Thymus (tissue), 11 donors: ENCODE data around the gene POLD4. TPM values are rescaled to one million over a fixed set of nuclear protein-coding genes. Genes with fewer than 3 reads are reported as not detected.
A peak's percentile ranks its signal among the peaks of the same experiment; 100 is the strongest.

ENCODE experiments used
- DNase-seq, 9 donors: peaks; one replicate each; pipeline ENCODE4 v3.0.0-alpha.2; 2013; ENCODE audit warnings: low spot score in 9 of 9, low read depth in 6 of 9, missing footprints in 1 of 9
- H3K27ac ChIP-seq, 2 donors: one replicate each; pipeline ENCODE4 v1.5.1; 2013; ENCODE audit warnings: control low read depth in 1 of 2, low read depth in 1 of 2, low read length in 1 of 2, mild to moderate bottlenecking in 1 of 2, moderate library complexity in 1 of 2
- H3K27me3 ChIP-seq, 2 donors: one replicate each; pipeline ENCODE4 v1.5.1; 2013; ENCODE audit warnings: low read length in 1 of 2; ENCODE audit not compliant: control insufficient read depth in 2 of 2, insufficient read depth in 1 of 2
- H3K36me3 ChIP-seq, 2 donors: one replicate each; pipeline ENCODE4 v1.5.1; 2013; ENCODE audit warnings: low read length in 1 of 2, mild to moderate bottlenecking in 1 of 2, moderate library complexity in 1 of 2; ENCODE audit not compliant: control insufficient read depth in 2 of 2, insufficient read depth in 2 of 2
- H3K4me1 ChIP-seq, 2 donors: one replicate each; pipeline ENCODE4 v1.5.1; 2013; ENCODE audit warnings: low read length in 2 of 2; ENCODE audit not compliant: control insufficient read depth in 2 of 2, insufficient read depth in 2 of 2
- H3K4me3 ChIP-seq, 2 donors: one replicate each; pipeline ENCODE4 v1.5.1; 2013; ENCODE audit warnings: low read length in 2 of 2, control low read depth in 1 of 2, mild to moderate bottlenecking in 1 of 2
- H3K9me3 ChIP-seq, 2 donors: one replicate each; pipeline ENCODE4 v1.5.1; 2013; ENCODE audit warnings: low read length in 1 of 2, mild to moderate bottlenecking in 1 of 2; ENCODE audit not compliant: control insufficient read depth in 2 of 2, insufficient read depth in 1 of 2
- WGBS: extraction: QIAGEN DNeasy Blood & Tissue Kit; methylation state at CpG from one replicate; pipeline ENCODE4 v1.1.7; 2013; 5-methylcytosine and 5-hydroxymethylcytosine counted together
- polyA plus RNA-seq: library from polyadenylated mRNA; stranded (reverse); fragments of 200-250 nt; gene quantifications from one replicate; pipeline ENCODE4 v1.2.3, GENCODE V29; 2013
- total RNA-seq: library from RNA; stranded (reverse); fragments of 120-200 nt; gene quantifications from one replicate; pipeline ENCODE4 v1.2.4, GENCODE V29; 2013
- donor health status: healthy.

Gene POLD4
- total and polyA plus RNA-seq, 2 donors: 70.0 to 143 TPM

DNA sequence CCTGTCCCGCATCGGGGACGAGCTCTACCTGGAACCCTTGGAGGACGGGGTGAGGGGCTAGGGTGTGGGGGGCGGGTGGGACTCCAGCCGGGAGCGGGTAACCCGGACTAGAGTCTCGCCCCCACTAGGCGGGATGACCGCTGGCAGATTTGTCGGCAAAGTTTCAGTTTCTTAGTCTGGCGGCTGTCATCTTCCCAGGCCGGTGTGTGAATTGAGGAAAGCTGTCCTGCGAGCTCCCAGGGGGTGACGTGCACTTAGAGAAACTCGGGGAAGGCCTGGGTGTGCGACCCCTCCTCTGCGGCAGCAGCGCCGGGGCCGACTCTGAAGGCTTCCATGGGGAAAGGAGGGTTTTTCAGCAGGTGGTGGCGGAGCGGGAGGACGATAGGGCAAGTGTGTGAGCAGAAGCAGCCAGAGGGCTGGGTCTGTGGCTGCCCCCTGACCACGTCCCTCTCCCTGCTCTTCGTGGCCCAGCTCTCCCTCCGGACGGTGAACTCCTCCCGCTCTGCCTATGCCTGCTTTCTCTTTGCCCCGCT, 38.9 kb upstream of the POLD4 start:
- 18% methylated on average over 31 of the region's 31 CpGs for WGBS
- H3K27me3 ChIP-seq: no peaks in the 10 kb centered on the region
- DNase-seq: no peak
- H3K27ac ChIP-seq: peak overlapping the region in 1 of 2 donors; percentile 25
- no peaks in the 10 kb centered on the region for H3K9me3 ChIP-seq
- peaks cover 11 to 42% of the 10 kb centered on the region in 2 donors for H3K4me1 ChIP-seq
- H3K36me3 ChIP-seq: peaks cover 33 to 36% of the 10 kb centered on the region in 2 donors
- H3K4me3 ChIP-seq: peak overlapping the region; percentile 83 to 89

DNA sequence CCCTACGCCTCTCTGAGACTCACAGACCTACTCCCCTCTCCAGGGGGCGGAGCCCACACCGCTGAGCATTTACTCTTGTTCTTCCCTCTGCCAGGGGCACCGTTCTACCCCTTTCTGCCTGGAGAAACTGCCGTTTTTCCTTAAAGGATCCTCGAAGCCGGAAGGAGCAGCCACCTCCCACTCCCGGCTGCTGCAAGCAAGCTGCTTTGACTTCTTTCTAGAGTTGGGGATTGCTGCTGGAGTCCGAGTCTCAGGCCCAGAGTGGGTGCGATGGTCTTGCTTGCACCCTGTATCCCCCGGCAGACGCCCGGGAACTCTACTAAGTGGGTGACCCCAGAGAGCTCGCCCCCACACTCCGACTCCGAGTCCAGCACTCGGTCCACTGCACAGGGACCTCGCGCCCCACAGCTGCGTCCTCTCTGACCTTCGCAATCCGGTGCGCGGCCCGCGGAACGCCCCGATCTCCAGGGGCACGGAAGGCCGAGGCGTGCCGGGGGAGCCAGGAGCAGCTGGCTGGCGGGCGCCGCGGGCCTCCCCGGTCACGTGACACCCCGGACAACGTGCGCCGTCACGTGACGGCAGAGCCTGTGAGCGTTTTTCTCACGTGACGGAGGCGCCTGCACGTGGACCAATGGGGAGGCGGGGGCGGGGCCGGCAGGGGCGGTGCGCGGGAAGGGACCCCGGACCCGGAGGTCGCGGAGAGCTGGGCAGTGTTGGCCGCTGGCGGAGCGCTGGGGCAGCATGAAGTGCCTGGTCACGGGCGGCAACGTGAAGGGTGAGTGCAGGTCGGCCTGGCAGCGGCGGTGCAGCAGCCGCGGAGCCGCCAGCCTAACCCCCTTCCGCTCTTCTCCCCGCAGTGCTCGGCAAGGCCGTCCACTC, 38.2 kb upstream of the POLD4 start, which contains the start of gene RAD9A:
RAD9A (plus strand) TSS at position 683 of the 879 bp plus-strand sequence; CDS start at position 742, 59 bp downstream.
- WGBS: under 1% methylated on average over 75 of the region's 75 CpGs
- Histone ChIP-seq H3K36me3 (peaks cover 26 to 29% of the 10 kb centered on the region in 2 donors), H3K4me1 (peaks cover 11 to 40% of the 10 kb centered on the region in 2 donors), H3K9me3 (no peaks in the 10 kb centered on the region), H3K4me3 (peak within 1 kb of the TSS; percentile 83 to 89), H3K27ac (peak within 1 kb of the TSS; percentile 81 to 84), H3K27me3 (peaks cover 0 to 5% of the 10 kb centered on the region in 2 donors)
- peak in 8 of 9 donors; percentile 88 to 97 (median 92) for DNase-seq

DNA sequence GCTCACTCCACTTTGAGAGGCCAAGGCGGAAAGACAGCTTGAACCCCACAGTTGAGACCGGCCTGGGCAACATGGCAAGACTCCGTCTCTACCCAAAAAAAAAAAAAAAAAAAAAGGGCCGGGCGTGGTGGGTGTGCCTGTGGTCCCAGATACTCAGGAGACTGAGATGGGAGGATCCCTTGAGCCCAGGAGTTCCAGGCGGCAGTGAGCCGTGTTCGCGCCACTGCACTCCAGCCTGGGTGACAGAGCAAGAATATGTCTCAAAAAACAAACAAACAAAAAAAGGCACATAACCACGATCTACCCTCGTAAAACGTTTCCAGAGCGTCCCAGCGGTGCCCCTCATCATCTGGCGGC, 37.6 kb upstream of the POLD4 start:
- H3K4me1 ChIP-seq: peaks cover 11 to 34% of the 10 kb centered on the region in 2 donors
- WGBS: 20% methylated on average over 15 of the region's 15 CpGs

DNA sequence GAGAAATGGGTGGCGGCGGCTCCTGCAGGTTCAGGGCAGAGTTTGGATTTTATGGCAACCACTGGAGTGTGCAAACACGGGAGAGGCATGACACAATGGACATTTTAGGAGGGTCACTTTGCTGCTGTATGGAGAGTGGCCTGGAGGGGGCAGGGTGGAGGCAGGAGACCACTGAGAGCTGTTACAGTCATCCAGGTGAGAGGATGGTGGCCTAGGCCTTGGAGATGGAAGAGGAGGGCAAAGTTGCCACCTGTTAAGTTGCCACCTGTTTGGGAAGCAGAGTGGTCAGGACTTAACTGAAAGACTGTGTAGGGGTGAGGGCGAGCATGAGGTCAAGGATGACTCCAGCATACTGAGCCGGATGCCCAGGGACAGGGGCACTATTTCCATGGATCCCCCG, 36.1 kb upstream of the POLD4 start:
- H3K27me3 ChIP-seq: peaks cover 0 to 18% of the 10 kb centered on the region in 2 donors
- WGBS: 86% methylated on average over 6 of the region's 6 CpGs
- peaks cover 11 to 34% of the 10 kb centered on the region in 2 donors for H3K4me1 ChIP-seq
- H3K27ac ChIP-seq: no peak overlapping the region
- no peak overlapping the region for H3K4me3 ChIP-seq
- H3K36me3 ChIP-seq: peaks cover 11 to 13% of the 10 kb centered on the region in 2 donors
- DNase-seq: no peak
- H3K9me3 ChIP-seq: no peaks in the 10 kb centered on the region

More for the DNA sequence above, 37.6 kb upstream of the POLD4 start:
- Histone ChIP-seq H3K36me3 (peaks cover 20 to 22% of the 10 kb centered on the region in 2 donors), H3K27me3 (peaks cover 0 to 5% of the 10 kb centered on the region in 2 donors), H3K27ac (peak overlapping the region; percentile 81 to 84), H3K4me3 (peak overlapping the region; percentile 67 to 89), H3K9me3 (no peaks in the 10 kb centered on the region)
- no peak for DNase-seq

DNA sequence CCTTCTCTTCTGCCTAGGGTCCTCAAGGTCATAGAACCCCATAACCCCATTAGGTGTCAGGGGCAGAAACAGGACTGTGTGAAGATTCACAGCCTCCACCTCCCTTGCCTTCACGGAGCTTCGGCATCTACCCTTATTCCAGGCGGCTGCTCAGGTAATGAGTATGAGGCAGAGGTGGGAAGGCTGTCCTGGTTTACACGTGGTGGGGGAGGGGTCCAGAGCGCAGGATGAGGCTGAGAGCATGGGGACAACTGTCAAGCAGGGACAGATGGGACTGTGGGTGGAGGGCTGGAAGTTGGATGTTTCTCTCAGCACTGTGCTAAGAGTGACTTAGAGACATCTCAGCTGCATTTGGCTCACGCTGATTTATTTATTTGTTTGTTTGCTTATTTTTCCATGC, 34.2 kb upstream of the POLD4 start:
- 82% methylated on average over 6 of the region's 6 CpGs for WGBS
- Histone ChIP-seq H3K27ac (no peak overlapping the region), H3K4me1 (peaks cover 9 to 31% of the 10 kb centered on the region in 2 donors), H3K27me3 (peaks cover 0 to 20% of the 10 kb centered on the region in 2 donors), H3K9me3 (no peaks in the 10 kb centered on the region), H3K36me3 (no peaks in the 10 kb centered on the region), H3K4me3 (no peak overlapping the region)
- no peak for DNase-seq

DNA sequence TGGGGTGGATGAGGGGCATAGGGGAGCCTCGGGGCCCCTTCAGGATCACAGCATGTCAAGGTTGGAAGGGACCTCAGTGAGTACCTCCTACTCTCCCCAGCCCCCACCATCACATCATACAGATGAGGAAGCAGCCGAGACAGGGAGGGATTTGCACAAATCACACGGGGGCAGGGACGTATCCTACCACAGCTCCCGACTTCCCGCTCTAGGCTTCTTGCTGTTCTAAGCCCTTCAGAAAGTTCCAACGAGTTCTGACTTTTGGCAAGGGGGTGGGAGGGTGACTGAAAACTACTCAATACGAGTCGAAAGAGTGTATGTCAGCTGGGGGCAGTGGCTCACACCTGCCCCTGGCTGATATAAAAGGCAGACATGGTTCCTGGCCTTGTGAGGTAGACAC, 33.7 kb upstream of the POLD4 start:
- no peak overlapping the region for H3K4me3 ChIP-seq
- H3K27ac ChIP-seq: no peak overlapping the region
- no peaks in the 10 kb centered on the region for H3K9me3 ChIP-seq
- H3K36me3 ChIP-seq: no peaks in the 10 kb centered on the region
- no peak for DNase-seq
- WGBS: 56% methylated on average over 9 of the region's 9 CpGs
- H3K27me3 ChIP-seq: peaks cover 0 to 22% of the 10 kb centered on the region in 2 donors
- H3K4me1 ChIP-seq: peaks cover 6 to 31% of the 10 kb centered on the region in 2 donors

DNA sequence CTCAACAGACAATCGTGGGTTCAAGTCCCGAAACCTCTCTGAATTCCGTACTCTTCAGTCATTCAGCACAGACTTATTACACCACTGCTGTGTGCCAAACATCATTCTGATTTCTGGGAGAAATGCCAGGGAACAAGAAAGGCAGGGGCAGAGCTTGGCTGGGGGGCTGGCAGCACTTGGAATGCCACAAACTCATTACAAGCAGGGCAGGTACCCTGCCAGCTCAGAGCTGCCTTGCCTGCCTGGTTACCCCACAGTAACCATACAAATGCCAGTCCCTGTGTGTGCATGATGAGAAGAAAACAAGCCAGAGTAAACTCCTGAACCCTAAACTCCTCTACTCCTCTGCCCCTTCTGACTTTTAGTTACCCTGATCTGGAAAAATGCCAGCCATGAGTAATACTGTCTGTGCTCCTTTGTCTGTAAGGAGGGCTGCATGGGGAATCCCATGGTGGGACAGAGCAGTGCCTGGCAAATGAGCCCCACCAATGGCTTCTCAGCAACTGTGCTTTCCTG, 31.6 kb upstream of the POLD4 start:
- H3K27ac ChIP-seq: no peak overlapping the region
- peaks cover 0 to 27% of the 10 kb centered on the region in 2 donors for H3K27me3 ChIP-seq
- no peak overlapping the region for H3K4me3 ChIP-seq
- WGBS: 91% methylated on average over 3 of the region's 3 CpGs
- H3K9me3 ChIP-seq: no peaks in the 10 kb centered on the region
- DNase-seq: no peak
- peaks cover 0 to 33% of the 10 kb centered on the region in 2 donors for H3K4me1 ChIP-seq
- no peaks in the 10 kb centered on the region for H3K36me3 ChIP-seq

DNA sequence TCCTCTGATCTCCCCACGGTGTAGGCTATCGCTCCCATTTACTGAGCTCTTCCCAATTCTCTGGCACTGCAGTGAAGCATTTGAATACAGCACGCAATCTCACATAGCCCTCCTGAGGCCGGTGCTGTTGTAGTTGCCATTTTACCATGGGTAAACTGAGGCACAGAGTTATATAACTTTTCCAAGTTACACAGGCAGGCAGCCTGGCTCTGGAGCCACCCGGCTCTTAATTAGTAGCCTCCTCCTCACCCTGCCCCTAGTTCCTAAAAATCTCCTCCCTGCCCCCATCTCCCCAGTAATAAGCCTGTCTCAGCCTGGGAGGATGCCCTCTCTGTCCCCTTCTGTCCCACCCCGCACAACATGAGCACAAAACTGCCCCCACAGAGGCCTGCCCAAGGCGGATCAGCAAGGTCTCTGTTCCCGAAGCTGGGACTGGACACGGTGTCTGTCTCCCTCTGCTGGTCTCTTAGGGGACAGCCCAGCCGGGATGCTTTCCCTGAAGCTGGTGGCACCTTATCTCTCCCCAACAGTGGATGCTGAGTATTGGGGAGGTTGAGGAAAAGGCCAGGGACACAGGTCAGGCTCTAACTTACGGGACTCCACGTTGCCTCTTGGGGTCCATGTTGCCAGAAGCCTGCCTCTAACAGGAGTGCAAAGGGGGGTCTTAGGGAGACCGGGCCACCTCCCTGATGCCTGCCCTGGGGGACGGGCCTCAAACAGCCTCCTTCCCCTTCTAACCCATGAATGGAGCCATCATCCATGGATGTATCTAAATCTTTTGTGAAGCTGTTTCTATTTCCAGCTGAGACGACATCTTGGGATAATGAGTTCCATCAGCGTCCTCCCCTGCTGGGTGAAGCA, 29.2 kb upstream of the POLD4 start:
- Histone ChIP-seq H3K27me3 (peaks cover 4 to 41% of the 10 kb centered on the region in 2 donors), H3K4me3 (no peak overlapping the region), H3K36me3 (no peaks in the 10 kb centered on the region), H3K27ac (no peak overlapping the region), H3K9me3 (no peaks in the 10 kb centered on the region), H3K4me1 (peaks cover 0 to 26% of the 10 kb centered on the region in 2 donors)
- 54% methylated on average over 16 of the region's 16 CpGs for WGBS
- peak; percentile 48 to 88 (median 75) for DNase-seq
